GM19238 (cell line): ENCODE results near the gene TTLL1.

Source experiments
- DNase-seq: peaks from one replicate; pipeline ENCODE4 v3.0.0; 2011; ENCODE audit warnings: low spot score; ENCODE audit not compliant: insufficient read length

The TTLL1 gene

GRCh38 chr22:43088984-43089717, at the start of gene TTLL1:
Gene TTLL1 (minus strand): TSS chr22:43089391. CDS start chr22:43075586, 13,805 bp downstream.
- DNase-seq = peak; percentile 97

GRCh38 chr22:43136801-43137200, 47.6 kb upstream of the TTLL1 start:
- DNase-seq = no peak

- DNase-seq = peak; percentile 78
Observed at GRCh38 chr22:43136255-43136654, 47.1 kb upstream of the TTLL1 start.

GRCh38 chr22:43135565-43135964, 46.4 kb upstream of the TTLL1 start:
- DNase-seq = no peak

GRCh38 chr22:43134553-43134952, 45.4 kb upstream of the TTLL1 start:
- DNase-seq = no peak

GRCh38 chr22:43133401-43133800, 44.2 kb upstream of the TTLL1 start:
- no peak for DNase-seq

GRCh38 chr22:43131773-43132501, 42.7 kb upstream of the TTLL1 start:
- no peak for DNase-seq

GRCh38 chr22:43129426-43130425, 40.5 kb upstream of the TTLL1 start:
- no peak for DNase-seq

GRCh38 chr22:43128928-43129424, 39.8 kb upstream of the TTLL1 start:
- DNase-seq = no peak

- DNase-seq = no peak
Observed at GRCh38 chr22:43128116-43128515, 38.9 kb upstream of the TTLL1 start.

- DNase-seq = no peak
Observed at GRCh38 chr22:43127166-43127908, 38.1 kb upstream of the TTLL1 start.

- DNase-seq = no peak
Observed at GRCh38 chr22:43126501-43127165, 37.4 kb upstream of the TTLL1 start.

GRCh38 chr22:43118953-43119458, 29.8 kb upstream of the TTLL1 start:
- peak; percentile 47 for DNase-seq

- no peak for DNase-seq
Observed at GRCh38 chr22:43118024-43118849, 29.0 kb upstream of the TTLL1 start.

- DNase-seq = no peak
Observed at GRCh38 chr22:43116932-43117331, 27.7 kb upstream of the TTLL1 start.

- no peak for DNase-seq
Observed at GRCh38 chr22:43114958-43115357, 25.8 kb upstream of the TTLL1 start.

- no peak for DNase-seq
Observed at GRCh38 chr22:43113526-43114251, 24.5 kb upstream of the TTLL1 start.

GRCh38 chr22:43110927-43111623, 21.9 kb upstream of the TTLL1 start:
- no peak for DNase-seq
